ENCODE data around the gene ASIC5.

GRCh38 chr4:155906554-155907247, 40.6 kb upstream of the ASIC5 start:
- TF ChIP-seq CTCF (IDR thresholded peaks at IDR 0.05): no peak
- TF ChIP-seq EP300 (IDR thresholded peaks at IDR 0.05): no peak
- TF ChIP-seq POLR2A (IDR thresholded peaks at IDR 0.05): no peak

Measured in tibial nerve (tissue), 4 donors.